Fibroblast of skin of back (primary cell): ENCODE results near the gene TAF4.
"Not testable (repeated sequence)": the region's sequence is repeated elsewhere in the genome, so short reads cannot be mapped to it uniquely, and the experiment has no call there.

Experiments
- DNase-seq: peaks from one replicate; pipeline ENCODE4 v3.0.0-alpha.2; 2013

Gene TAF4

DNA sequence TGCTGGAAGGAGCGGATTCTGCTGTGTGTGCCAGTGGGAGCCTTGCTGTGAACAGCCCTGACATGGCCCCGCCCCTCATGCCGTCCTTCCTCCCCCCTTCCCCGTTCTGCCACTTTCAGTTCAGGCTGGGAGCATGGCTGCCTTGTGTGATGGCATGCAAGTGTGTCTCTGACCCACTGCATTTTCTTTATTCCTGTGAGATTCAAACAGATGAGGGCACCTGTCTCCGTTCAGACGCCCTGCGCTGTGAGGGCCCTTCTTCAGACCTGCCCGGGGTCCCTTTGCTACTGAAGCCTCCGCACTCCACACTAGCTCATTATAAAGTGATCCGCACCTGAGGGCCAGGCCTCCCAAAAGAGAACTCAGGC, 88.3 kb downstream of the TAF4 start:
- DNase-seq = no peak

DNA sequence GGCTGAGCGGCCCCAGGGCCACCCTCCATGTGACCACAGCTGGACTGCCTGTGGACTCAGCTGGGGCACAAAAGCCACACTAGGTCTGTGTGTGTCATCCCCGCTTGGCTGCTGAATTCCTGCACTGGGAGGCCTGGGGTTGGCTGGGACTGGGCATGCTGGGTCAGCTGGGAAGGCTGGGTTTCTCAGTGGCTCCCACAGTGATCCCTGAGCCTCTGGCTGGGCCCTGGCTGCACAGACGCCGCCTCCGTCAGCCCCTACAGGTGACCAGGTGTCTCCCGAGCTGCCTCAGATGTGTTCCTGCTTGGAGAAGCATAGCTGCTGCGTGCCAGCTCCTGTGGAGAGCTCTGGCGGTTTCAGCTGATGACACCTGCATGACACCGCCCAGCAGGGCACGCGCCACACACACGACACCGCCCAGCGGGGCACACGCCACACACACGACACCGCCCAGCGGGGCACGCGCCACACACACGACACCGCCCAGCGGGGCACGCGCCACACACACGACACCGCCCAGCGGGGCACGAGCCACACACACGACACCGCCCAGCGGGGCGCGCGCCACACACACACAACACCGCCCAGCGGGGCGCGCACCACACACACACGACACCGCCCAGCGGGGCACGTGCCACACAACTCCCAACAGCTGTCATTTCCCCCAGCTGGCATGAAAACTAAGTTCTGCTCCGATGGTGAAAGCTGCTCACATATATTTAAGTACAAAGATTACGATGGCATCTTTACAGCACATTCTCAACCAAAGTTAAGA, 88.8 kb downstream of the TAF4 start:
- no peak for DNase-seq

- DNase-seq = no peak
Observed at GRCh38 chr20:61976263-61976643, 89.4 kb downstream of the TAF4 start.

DNA sequence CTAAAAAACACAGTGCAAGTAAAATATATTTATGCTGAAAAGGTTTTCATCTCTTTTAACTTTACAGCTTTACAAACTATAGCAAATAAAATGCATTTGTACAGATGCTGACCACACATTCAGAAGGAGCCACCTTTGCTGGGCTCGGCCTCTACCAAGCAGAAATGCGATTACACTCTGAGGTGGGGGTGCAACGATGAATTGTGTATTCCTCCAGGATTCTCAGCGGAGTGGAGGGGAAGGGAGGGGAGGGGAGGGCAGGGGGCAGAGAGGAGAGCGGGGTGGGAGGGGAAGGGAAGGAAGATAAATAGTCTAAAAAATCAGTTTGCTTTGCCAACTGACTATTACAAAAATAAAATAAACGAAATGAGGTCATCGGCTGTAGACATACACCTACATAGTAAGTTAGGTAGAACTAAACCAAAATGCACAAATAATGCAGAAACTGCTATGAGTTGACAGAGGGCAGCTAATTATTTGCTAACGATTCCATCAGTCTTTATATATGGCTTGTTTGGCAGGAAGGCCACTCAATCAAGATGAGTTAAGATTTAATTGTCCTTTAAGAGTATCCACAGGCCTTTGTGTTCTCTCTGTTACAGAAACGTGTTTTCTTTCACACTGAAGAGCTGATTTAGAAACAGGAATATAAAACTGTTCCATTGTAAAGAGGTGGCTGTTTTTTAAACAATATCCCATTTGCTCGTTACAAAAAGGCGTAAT, 90.1 kb downstream of the TAF4 start:
- no peak for DNase-seq

DNA sequence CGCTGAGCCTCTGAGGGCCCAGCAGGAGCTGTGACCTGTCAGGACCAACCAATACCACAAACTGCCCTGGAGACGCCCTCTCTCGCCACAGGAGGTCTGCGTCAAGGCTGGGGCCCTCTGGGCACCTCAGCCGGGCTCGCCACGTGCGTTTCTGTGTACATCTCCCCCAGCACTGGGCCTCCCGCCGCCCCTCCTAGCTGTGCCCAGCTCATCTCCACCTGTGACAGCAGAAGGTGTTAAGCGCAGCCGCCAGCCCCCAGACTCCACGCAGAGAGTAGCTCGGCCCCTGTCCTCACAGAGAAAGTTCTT, 91.4 kb downstream of the TAF4 start:
- DNase-seq = no peak

- DNase-seq = no peak
Observed at GRCh38 chr20:61973515-61974356, 91.9 kb downstream of the TAF4 start.

DNA sequence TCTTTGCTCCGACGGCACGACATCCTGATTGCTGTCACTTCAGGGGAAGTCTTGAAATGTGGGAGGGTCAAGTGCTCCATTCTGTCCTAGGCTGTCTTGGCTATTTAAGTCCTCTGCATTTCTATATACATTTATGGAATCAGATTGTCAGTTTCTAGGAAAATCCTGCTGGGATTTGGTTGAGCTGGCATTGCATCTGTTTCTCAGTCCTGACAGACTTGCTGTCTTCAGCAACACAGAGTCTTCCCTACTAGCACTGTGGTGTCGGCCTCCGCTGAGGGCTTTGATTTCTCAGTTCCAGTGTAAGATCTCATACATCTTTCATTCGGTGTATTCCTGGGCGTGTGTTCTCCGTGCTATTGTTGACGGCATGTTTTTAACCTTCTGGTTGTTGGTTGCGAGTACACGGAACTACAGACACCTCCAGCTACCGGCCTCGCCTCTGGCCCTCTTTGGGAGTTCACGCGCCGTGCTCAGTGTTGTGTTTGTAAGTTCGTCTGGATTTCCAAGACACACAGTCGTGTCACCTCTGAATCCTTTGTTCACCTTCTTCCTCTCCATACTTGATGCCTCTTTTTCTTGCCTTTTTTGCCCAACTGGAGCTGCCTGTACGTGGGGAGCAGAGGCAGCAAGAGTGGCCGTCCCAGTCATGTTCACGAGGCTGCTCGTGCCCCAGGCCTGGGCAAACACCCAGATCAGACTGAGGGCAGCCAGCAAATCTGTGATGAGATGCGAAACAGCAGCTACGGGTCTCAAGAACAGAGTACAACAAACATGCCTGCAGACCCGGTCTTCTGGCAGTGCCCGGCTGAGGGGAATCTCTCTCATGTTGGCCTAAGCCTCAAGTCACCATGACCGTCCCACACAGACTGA, 92.8 kb downstream of the TAF4 start:
- no peak for DNase-seq

- DNase-seq = not testable (repeated sequence)
Observed at GRCh38 chr20:61971595-61971994, 94.1 kb downstream of the TAF4 start.

GRCh38 chr20:61970357-61970756, 95.3 kb downstream of the TAF4 start:
- no peak for DNase-seq

DNA sequence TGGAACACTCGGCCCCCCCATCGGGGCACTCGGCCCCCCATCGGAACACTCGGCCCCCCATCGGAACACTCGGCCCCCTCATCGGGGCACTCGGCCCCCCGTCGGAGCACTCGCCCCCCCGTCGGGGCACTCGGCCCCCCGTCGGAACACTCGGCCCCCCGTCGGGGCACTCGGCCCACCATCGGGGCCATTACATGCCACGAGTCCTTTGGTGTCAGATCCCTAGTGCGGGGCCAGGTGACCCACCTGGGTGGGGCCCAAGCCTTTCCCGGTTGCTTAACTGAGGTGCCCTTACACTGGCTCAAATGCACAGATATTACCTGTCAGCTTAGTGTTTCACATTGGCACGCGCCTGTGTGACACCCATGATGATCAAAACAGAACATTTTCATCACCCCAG, 95.9 kb downstream of the TAF4 start:
- no peak for DNase-seq

GRCh38 chr20:61968932-61969331, 96.7 kb downstream of the TAF4 start:
- DNase-seq = no peak

- no peak for DNase-seq
Observed at GRCh38 chr20:61968036-61968810, 97.5 kb downstream of the TAF4 start.

- DNase-seq = no peak
Observed at GRCh38 chr20:61967300-61967699, 98.4 kb downstream of the TAF4 start.

- DNase-seq = no peak
Observed at GRCh38 chr20:61966492-61967244, 99.0 kb downstream of the TAF4 start.

- no peak for DNase-seq
Observed at GRCh38 chr20:61965606-61966491, 99.8 kb downstream of the TAF4 start.

DNA sequence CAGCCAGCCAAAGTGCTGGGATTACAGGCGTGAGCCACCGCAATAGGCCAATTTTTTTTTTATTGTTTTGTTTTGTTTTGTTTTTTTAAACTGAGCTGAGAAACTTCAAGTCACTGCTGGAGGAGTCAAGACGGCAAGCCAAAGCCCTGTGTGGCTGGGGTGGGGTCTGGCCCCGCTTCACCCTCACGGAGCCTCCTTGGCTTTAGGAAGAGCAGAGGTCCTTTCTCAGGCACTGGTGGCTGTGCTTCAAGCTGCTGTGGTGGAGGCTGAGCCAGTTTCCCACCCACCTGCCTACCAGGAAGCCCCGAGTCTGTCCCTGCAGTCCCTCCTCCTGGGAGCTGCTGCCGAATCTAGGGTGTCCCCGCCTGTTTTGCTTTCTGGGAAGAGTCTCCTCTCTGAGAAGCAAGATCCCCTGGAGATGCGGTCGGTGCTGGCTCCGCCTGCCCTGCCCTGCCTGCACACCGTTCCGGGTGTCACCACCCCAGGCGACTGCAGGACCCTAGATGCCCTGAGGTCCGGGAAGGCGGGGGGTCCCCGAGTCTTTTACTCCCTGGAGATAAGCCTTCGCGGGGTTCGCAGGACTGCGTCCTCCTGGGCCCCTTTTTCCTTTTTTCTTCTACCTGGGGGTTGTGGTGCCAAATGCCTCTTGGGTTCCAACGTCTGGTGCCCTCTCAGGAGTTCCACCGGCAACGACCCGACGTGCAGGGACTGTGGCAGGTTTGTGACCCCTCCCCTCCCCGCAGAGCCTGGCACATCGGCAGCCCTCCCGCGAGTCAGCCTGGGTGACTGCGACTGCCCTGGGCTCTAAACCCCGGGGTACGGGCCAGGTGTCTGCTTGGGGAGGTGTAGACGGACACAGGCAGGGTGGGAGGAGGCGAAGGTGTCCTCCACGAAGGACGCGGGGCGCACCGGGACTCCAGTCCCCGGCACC, 100.7 kb downstream of the TAF4 start:
- no peak for DNase-seq

GRCh38 chr20:61963885-61964674, 101.6 kb downstream of the TAF4 start:
- DNase-seq = no peak

DNA sequence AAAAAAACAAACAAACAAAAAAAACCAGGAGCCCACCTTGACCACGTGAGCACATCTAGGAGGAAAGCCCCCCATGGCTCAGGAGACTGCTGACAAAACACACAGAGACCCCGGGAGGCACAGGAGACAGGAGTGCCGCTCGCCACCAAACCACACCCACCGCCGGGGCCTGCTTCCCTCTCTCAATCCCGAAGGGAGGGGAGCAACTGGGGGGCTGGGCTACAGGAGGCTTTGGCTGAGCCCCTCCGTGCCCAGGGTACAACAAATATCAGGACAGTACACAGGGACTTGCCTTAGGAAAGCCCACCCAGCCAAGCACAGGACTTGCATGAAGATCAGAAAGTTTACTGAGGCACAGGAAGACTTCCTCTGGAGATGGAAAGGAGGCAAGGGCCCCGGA, 102.5 kb downstream of the TAF4 start:
- DNase-seq = no peak
